Activated CD4-positive, alpha-beta T cell treated with anti-CD3 and anti-CD28 coated beads, Interleukin-2, amount 10 ng/mL, durations not matched to agents 7 days and 5 days (primary cell): ENCODE results near the gene PIP5KL1. TPM values are rescaled to one million over a fixed set of nuclear protein-coding genes. Genes with fewer than 3 reads are reported as not detected.
A peak's percentile ranks its signal among the peaks of the same experiment; 100 is the strongest.

ENCODE experiments used
- CTCF ChIA-PET: fragments of 350-600 bp; sonication (Branson Sonifier 250); formaldehyde crosslinking; loops from one replicate; lab custom pipeline; 2021; ENCODE audit warnings: antibody characterized with exemption; lab: Charles Lee
- POLR2A ChIA-PET: fragments of 350-600 bp; sonication (Branson Sonifier 250); formaldehyde crosslinking; loops from one replicate; lab custom pipeline; 2021; ENCODE audit warnings: antibody characterized with exemption; lab: Charles Lee
- DNase-seq: peaks from one replicate; pipeline ENCODE4 v3.0.0-alpha.2; 2020
- H3K27ac Mint-ChIP-seq: one replicate; pipeline ENCODE4 v1.8.0; 2021; ENCODE audit warnings: mild to moderate bottlenecking, moderate library complexity, mixed read lengths
- H3K27me3 Mint-ChIP-seq: one replicate; pipeline ENCODE4 v1.8.0; 2021; ENCODE audit warnings: mixed read lengths
- H3K36me3 Mint-ChIP-seq: one replicate; pipeline ENCODE4 v1.8.0; 2021; ENCODE audit warnings: low read depth, mixed read lengths
- H3K4me1 Mint-ChIP-seq: one replicate; pipeline ENCODE4 v1.8.0; 2021; ENCODE audit warnings: mixed read lengths
- H3K4me3 Mint-ChIP-seq: one replicate; pipeline ENCODE4 v1.8.0; 2021; ENCODE audit warnings: mild to moderate bottlenecking, moderate library complexity, mixed read lengths
- H3K9me3 Mint-ChIP-seq: one replicate; pipeline ENCODE4 v1.8.0; 2021; ENCODE audit warnings: mixed read lengths
- total RNA-seq, 2 experiments: library from RNA; stranded (reverse); gene quantifications; one replicate each; pipeline ENCODE4 v1.2.3, GENCODE V29; 2021

Gene PIP5KL1
- total RNA-seq, 2 experiments from 2014 or later: 2.5 to 4.1 TPM

DNA sequence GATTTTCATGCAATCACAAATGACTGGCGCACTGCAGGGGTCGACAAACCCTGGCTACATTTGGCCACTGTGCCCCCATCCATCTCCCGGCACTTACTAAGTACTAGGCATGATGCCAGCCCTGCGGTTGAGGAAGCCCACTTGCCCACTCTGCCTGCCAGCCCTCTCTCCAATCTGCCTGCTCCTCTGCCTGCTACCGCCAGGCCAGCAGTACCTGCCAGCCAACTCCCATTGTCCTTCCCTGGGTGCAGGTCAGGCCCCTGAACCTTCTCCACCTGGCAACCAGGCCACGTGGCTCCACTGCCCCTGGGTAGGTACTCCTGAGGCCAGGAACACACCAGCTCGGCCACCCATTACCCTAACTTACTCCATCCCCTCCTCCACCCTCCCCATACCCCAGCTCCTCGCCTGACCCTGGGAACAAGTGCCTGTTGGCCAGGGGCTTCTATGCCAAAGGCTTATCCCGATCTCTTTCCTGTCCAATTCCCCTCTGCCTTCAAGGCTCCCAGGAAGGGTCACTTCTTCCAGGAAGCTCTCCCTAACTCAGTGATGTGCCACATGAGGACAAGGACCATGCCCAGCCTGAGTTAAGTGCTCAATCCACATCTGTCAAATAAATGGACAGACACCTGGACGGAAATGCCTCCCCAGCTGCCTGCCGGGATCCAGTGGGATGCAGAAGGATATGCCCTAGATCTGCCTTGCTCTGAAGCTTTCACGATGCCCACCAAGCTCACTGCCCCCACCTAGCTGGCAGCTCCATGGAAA is 43.6 kb upstream of the PIP5KL1 start:
- H3K27me3 Mint-ChIP-seq: no peaks in the 10 kb centered on the region
- no peak for DNase-seq
- ChIA-PET CTCF (interaction anchor here (1.2 to 11.7 kb wide), 6 partner anchors 14 to 69 kb away, joined by 3 to 63 read pairs (median 3); no protein-coding TSS in a partner anchor), POLR2A (no interaction called here)
- H3K9me3 Mint-ChIP-seq: no peaks in the 10 kb centered on the region
- peak overlapping the region; percentile 98 for H3K4me3 Mint-ChIP-seq
- peaks cover 94% of the 10 kb centered on the region for H3K36me3 Mint-ChIP-seq
- H3K4me1 Mint-ChIP-seq: peaks cover 68% of the 10 kb centered on the region
- H3K27ac Mint-ChIP-seq: peak overlapping the region; percentile 94

DNA sequence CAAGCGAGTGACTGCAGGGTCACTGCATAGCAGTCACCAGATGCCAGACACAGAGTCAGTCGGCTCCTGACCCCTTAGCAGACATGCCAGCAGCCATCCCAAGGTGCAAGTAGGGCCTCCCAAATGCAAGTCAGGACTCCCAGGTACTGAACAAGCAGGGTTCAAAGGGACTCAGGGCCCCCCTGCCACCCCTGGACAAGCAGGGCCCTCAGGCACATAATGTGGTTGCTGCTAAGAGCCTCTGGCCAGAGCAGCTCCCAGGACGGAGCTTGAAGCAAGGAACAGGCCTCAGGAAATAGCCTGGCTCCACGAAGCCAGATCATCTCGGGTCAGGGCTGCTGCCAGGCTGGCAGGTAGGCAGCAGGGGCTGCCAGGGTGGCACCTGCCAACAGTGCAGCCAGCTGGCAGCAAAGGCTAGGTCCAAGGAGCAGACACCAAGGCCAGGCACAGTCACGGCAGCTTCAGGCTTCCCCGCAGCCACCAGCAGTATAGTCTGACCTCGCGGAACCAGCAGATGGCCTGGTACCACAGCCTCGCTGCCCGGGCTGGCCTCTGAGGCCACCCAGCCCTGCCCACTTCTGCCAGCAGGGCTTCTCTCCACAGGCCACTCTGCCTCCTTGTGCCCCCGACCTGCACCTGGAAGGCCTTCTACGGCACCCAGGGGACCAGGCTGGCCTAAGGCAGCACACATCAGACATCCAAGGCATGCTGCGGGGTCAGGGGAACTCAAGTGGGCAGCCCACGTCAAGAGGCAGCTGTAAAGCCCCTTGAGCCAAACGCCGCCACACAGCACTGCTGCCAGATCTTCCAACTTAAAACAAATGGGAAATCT is 42.8 kb upstream of the PIP5KL1 start:
- Mint-ChIP-seq H3K27ac (peak overlapping the region; percentile 94), H3K27me3 (no peaks in the 10 kb centered on the region), H3K4me3 (peak overlapping the region; percentile 98), H3K36me3 (peaks cover 95% of the 10 kb centered on the region), H3K9me3 (no peaks in the 10 kb centered on the region), H3K4me1 (peaks cover 76% of the 10 kb centered on the region)
- no peak for DNase-seq
- ChIA-PET POLR2A (no interaction called here), CTCF (interaction anchor here (1.3 to 11.7 kb wide), 8 partner anchors 8 to 61 kb away, joined by 3 to 63 read pairs (median 6); partner anchors contain the start of gene EEIG1)

DNA sequence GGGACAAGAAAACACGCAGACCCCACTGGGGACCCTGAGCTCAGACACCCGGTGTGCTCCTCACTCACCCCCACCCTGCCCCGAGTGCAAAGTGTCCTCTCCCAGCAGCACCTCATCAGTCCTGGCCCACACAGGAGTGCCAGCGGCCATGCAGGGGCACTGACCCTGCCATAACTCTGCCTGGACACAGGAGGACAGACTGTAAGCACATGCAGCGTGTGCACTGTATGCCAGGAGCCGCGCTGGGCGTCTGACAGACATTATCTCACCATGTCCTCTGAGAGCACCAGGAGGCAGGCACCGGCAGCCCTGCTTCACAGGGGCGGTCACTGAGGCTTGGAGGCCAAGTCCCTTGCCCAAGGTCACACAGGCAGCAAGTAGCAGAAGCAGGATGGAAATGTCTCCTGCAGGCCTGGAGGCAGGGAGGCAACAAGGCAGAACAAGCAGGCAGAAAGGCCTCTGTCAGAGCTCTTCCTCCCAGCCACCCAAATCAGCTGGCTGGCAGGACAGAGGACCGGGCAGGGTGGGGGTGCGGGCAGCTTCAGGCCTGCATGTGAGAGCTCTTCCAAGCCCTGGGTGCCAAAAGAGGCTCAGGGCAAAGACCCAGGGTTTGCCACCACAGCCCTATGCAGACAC is 41.8 kb upstream of the PIP5KL1 start:
- Mint-ChIP-seq H3K4me1 (peaks cover 86% of the 10 kb centered on the region), H3K36me3 (peaks cover 95% of the 10 kb centered on the region), H3K27ac (peak overlapping the region; percentile 94), H3K27me3 (no peaks in the 10 kb centered on the region), H3K9me3 (no peaks in the 10 kb centered on the region), H3K4me3 (peak overlapping the region; percentile 98)
- no peak for DNase-seq
- POLR2A ChIA-PET: no interaction called here
- CTCF ChIA-PET: interaction anchor here (1.3 to 11.7 kb wide), 7 partner anchors 9 to 62 kb away, joined by 3 to 63 read pairs (median 7); partner anchors contain the start of gene EEIG1

DNA sequence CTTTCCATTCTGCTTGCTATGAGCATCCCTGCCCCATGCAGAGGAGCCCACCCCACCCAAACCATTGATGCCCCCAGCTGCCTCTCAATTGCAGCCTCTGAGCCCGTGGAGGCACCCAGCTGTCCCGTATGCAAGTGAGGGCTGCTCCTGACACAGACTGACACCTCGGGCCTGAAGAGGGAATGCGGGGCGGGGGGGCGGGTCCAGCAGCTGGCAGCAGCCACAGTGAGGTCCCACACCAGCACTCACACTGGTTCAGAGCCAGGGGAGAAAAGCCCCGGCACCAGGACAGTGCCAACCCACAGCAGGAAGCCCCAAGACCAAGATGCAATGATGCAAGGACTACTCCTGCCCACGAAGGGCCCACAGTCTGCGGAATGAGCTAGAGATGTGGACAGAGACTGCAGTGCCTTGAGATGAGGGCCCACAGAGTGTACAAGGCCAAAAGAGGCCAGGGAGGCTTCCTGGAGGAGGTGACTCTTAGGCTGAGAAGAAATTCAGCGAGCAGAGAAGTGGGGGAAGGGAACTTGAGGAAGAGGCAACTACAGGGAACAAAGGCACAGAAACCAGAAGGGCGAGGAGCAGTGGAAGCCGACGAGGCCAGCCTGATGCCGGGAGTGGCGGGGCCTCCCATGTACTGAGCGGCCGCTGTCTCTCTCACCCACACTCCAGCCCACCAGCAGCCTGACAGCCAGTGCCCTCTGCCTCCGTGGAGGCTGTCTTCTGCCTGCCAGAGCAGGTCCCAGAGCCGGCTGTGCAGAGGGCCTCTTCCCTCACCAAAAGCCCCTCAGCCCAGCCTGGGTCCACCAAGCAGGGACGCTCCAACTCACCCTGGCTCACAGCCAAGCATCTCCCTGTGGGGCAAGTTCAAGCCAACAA is 41.0 kb upstream of the PIP5KL1 start:
- Mint-ChIP-seq H3K4me1 (peaks cover 94% of the 10 kb centered on the region), H3K4me3 (peak overlapping the region; percentile 98), H3K9me3 (no peaks in the 10 kb centered on the region), H3K27ac (peak overlapping the region; percentile 94), H3K36me3 (peaks cover 90% of the 10 kb centered on the region), H3K27me3 (no peaks in the 10 kb centered on the region)
- CTCF ChIA-PET: interaction anchor here (0.9 to 11.7 kb wide), 6 partner anchors 9 to 63 kb away, joined by 3 to 63 read pairs (median 8); partner anchors contain the start of gene EEIG1
- POLR2A ChIA-PET: no interaction called here
- no peak for DNase-seq

DNA sequence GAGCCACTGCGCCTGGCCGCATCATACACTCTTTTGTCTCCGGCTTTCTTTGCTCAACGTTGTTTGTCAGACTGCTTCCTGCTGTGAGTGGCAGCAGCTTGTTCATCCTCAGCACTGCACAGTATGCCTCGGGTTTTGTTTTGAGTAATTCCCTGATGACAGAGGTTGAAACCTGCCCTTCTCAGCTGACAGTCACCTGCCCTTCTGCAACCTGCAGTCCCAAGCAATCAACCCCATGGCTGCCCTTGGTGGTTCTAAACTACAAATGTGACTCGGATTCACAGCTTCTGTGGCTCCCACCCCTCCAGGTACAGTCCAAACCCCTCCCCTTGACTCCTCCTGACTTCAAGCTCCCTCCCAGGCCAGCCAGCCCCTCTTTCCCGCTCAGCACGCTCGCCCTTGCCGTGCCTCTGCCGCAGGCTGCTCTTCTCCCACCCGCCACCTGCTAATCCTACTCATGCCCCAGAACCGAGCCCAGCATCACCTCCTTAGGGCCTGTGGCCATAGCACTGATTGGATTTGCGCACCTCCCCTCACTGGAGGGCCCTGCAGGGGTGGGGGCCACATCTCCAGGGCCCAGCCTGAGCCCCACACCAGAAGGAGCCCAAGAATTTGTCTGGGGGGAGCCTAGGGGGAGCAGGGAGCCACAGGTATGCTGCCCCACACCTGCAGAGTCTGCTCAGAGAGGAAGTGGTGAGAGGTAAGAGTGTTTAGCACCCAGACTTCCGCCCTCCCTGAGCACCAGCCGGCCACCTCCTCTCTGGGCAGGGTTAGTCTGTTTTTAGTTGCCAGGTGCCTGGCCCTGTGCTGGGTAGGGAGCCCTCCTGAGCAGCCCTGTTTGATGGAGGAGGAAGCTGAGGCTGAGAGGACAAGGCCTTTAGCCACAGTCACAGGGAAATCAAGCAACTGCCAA is 40.1 kb upstream of the PIP5KL1 start:
- H3K27me3 Mint-ChIP-seq: no peaks in the 10 kb centered on the region
- DNase-seq: peak; percentile 83
- H3K36me3 Mint-ChIP-seq: peaks cover 82% of the 10 kb centered on the region
- H3K27ac Mint-ChIP-seq: peak overlapping the region; percentile 94
- CTCF ChIA-PET: interaction anchor here (0.8 to 11.7 kb wide), 8 partner anchors 8 to 146 kb away, joined by 3 to 63 read pairs (median 4); partner anchors contain the start of gene EEIG1
- POLR2A ChIA-PET: no interaction called here
- H3K4me3 Mint-ChIP-seq: peak overlapping the region; percentile 98
- peaks cover 94% of the 10 kb centered on the region for H3K4me1 Mint-ChIP-seq
- no peaks in the 10 kb centered on the region for H3K9me3 Mint-ChIP-seq

DNA sequence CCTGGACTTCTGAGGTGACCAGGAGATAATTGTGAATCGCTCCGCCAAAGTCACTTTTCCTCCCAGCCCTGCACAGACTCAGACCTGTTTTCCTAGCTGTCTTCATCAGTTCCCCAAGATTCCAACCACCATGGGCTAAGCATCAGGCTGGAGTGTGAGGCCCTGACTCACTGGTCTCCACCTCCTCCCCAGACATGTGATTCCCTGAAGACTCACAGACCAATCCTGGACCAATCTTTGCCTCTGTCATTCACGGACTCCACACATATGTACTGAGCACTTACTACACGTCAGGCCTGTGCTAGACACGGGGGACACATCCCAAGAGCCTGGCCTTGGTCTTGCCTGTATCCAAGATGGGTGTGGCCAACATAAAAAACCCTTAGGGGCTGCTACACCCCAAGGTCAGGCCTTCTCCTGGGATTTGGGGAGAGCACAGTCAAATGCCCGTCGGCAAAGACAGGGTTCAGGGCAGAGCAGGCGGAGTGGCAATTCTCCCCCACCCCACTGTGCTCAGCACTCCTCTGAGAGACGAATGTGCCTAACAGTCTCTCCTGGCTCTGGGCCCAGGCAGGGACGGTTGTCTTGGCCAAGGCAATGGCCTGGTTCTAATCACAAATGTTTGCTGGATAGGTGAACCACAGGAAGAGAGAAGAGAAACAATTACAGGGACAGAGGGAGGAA is 38.3 kb upstream of the PIP5KL1 start:
- Mint-ChIP-seq H3K9me3 (no peaks in the 10 kb centered on the region), H3K27ac (peak overlapping the region; percentile 94), H3K36me3 (peaks cover 78% of the 10 kb centered on the region), H3K4me3 (peak overlapping the region; percentile 98), H3K27me3 (no peaks in the 10 kb centered on the region), H3K4me1 (peaks cover 94% of the 10 kb centered on the region)
- ChIA-PET CTCF (interaction anchor here (0.8 to 11.7 kb wide), 4 partner anchors 10 to 66 kb away, joined by 3 to 63 read pairs (median 12); no protein-coding TSS in a partner anchor), POLR2A (no interaction called here)
- DNase-seq: no peak

DNA sequence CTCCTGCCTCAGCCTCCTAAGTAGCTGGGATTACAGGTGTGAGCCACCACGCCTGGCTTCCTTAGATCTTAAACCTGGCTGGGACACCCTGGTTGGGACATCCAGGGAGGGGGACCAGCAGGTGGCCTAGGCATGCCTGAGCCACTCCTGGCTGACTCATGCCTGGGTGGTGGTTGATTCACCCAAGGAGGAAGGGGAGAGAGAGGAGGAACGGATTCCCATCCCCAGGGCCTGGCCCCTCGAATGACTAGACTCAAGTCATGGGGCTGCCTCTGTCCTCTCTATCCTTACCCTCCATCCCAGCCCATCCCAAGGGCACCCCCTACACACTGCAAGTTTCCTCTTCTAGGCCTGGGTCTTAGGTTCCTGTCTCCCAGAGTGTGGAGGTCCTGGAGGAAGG is 37.5 kb upstream of the PIP5KL1 start:
- Mint-ChIP-seq H3K36me3 (peaks cover 78% of the 10 kb centered on the region), H3K9me3 (no peaks in the 10 kb centered on the region), H3K27ac (peak overlapping the region; percentile 94), H3K4me3 (peak overlapping the region; percentile 98), H3K27me3 (no peaks in the 10 kb centered on the region), H3K4me1 (peaks cover 97% of the 10 kb centered on the region)
- ChIA-PET POLR2A (no interaction called here), CTCF (interaction anchor here (0.7 to 11.7 kb wide), 7 partner anchors 9 to 68 kb away, joined by 3 to 63 read pairs (median 3); no protein-coding TSS in a partner anchor)
- no peak for DNase-seq

DNA sequence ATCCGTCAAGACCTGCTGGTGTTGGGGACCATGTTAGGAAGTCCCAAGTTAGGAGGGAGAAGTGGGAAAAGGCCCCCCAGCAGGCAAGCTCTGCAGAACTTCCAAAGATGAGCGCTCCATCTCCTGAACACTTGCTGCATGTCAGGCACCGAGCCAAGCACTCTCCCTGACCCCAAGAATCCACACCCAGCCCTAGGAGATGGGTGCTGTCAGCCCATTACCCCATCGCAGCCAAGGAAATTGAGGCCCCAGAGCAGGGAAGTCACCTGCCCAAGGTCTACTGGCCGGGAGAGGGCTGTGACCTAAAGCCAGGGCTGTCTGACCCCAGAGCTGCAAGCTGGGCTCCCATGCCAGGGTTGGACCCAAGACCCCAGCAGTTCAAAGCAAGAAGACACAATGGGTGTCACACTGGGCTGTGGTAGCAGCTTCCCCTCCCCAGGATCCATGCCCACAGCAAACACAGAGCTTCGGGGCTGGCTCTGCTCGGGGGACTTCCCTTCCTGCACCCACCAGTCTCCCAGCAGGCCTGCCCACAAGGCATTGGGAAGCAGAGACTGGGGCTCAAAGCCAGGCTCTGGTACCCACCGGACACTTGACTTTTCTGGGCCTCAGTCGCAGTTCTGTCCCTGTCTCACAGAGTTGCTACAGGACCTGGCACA is 36.7 kb upstream of the PIP5KL1 start:
- Mint-ChIP-seq H3K9me3 (no peaks in the 10 kb centered on the region), H3K27ac (peak overlapping the region; percentile 82), H3K4me3 (peak overlapping the region; percentile 98), H3K27me3 (no peaks in the 10 kb centered on the region), H3K36me3 (peaks cover 80% of the 10 kb centered on the region), H3K4me1 (peaks cover 97% of the 10 kb centered on the region)
- CTCF ChIA-PET: interaction anchor here (0.7 to 1.7 kb wide), 5 partner anchors 10 to 69 kb away, joined by 3 to 5 read pairs (median 3); no protein-coding TSS in a partner anchor
- DNase-seq: no peak
- POLR2A ChIA-PET: no interaction called here

DNA sequence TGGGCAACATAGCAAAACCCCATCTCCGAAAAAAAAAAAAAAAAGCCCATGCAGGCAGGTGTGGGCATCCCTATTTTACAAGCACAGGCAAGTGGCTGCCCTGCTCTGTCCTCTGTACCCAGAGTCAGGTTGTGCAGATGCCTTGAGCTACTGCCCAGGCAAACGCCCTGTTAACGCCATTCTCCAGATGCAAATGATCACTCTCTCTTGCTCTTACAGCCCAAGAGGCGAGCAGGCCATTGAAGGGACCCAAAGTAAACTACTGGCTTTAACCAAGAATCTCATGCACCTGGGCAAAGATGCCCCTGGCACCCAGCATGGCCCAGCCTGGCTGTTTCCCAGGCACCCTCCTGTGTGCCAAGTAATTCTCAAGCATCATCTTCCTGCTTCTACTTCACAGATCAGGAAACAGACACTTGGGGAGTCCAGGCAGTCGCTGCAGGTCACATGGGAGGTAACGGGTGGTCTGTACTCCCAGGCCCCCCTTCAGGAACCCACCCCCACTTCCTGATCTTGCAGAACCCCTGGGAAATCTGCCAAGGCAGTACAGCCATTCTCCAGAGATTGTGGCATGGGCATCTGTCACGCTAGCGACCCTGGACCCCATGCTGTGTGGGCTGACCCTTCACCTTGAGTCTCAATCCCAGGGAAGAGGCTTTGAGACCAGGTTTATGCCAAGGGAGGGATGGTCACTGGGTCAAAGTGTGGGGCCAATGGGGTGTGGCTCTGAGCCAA is 36.0 kb upstream of the PIP5KL1 start:
- POLR2A ChIA-PET: no interaction called here
- CTCF ChIA-PET: interaction anchor here (1.1 to 2.5 kb wide), 5 partner anchors 11 to 70 kb away, joined by 3 to 15 read pairs (median 5); no protein-coding TSS in a partner anchor
- no peak for DNase-seq
- peak overlapping the region; percentile 82 for H3K27ac Mint-ChIP-seq
- H3K27me3 Mint-ChIP-seq: no peaks in the 10 kb centered on the region
- peaks cover 81% of the 10 kb centered on the region for H3K36me3 Mint-ChIP-seq
- peak overlapping the region; percentile 98 for H3K4me3 Mint-ChIP-seq
- H3K4me1 Mint-ChIP-seq: peaks cover 97% of the 10 kb centered on the region
- H3K9me3 Mint-ChIP-seq: no peaks in the 10 kb centered on the region
